ENCODE data around the gene FRMD4A.

The FRMD4A gene

DNA sequence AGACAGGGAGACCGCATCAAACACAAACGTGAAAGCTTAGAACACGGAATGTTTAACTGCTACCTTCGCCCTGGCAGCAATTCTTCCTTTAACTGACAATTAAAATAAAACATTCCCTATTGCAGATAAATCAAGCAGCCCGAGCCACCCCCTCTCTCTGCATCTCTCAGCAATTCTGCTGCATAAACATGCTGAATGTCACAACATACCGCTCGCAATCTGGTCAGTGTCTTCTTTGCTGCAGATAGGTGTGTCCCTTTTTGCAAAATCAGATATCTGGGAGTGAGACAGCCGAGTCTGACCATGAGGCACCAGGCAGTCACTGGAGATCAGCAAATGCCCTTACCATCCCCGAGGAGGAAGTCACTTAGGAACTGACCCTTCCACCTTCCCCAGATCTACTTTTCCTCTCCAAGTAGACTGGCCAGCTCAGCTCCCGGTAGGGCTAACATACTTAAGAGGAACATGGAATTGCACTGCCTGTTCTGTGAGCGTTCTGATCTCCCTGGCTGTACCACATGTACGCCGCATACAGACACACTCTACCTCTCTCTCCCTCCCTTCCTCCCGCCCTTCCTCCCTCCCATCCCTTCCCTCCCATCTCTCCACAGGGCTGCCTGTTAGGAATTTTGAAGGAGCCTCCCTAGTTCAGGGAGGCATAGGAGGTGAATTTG lies at the start of gene FRMD4A:
TSS of gene FRMD4A (minus strand) at position 537 of the 674 bp plus-strand sequence.
- no peak for DNase-seq (ENCODE audit: low spot score)

DNA sequence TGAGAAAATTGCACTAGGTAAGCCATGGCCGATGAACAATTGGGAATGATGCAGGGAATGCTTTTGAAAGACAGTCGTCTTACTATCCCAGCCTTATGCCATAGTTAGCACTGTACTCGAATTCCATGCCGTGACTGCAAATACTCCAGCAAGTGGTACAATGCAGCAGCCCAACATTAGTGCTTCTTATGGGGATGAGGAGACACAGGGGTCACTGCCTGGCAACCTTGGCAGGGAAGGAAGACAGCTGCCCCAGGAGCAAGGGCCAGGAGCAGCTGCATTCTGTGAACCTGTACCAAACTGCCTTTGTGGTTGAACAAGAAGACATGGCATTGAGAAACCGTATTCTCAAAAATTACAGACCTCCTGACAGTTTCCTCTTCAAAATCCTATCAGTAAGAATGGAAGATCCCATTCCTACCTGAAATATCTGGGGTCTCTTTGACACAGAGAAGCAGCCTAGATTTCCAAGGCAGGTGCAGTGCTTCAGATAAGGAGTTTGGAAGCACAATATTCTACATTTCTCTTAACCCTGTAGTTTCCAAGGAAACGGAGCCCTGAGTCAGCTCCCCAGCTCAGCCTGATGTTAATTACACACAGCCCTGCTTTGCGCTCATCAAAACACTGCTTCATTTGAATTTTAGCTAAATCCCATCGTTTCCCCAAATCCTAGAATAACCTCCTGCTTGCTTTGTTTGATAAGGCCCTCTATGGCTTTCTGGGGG lies 49.0 kb upstream of the FRMD4A start:
- no peak for DNase-seq (ENCODE audit: low spot score)

DNA sequence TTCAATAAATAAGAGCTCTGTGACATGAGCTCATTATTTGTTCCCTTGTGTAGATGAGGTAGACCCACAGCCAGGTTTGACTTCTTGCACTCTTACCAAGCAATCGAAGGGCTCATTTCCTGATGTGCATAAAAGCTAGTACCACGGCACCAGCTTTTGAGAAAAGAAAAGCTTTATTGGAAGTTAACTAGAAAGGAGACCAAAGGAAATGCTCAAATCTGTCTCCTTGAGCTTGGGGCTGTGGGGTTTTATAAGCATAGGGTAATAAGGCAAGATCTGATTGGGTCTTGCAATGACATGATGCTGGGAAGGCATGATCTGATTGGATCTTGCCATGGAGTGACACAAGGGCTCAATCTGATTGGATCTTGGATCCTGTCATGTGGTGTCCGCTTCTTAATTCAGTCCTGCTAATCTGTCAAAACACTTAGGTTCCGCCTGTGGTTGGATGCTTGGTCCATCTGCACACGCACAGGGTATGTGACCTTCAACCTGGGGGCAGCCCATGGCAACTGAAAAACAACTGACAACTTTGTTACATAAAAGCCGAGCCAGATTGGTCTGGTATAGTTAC lies 47.8 kb upstream of the FRMD4A start:
- no peak for DNase-seq (ENCODE audit: low spot score)

DNA sequence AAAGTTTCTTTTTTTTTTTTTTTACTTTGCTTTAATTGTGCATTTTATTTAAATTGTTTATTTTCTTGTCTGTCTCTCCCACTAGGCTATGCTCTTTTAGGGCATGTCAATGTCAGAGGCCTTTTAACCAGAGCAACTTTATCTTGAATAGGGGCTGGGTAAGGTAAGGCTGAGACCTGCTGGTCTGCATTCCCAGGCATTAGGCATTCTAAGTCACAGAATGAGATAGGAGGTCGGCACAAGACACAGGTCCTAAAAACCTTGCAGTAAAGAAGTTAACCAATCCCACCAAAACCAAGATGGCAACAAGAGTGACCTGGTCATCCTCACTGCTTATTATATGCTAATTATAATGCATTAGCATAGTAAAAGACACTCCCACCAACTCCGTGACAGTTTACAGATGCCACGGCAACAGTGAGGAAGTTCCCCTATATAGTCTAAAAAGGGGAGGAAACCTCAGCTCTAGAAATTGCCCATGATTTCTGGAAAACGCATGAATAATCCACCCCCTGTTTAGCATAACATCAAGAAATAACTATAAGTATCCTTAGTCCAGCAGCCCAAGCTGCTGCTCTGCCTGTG lies 47.0 kb upstream of the FRMD4A start:
- DNase-seq (ENCODE audit: low spot score) = no peak

DNA sequence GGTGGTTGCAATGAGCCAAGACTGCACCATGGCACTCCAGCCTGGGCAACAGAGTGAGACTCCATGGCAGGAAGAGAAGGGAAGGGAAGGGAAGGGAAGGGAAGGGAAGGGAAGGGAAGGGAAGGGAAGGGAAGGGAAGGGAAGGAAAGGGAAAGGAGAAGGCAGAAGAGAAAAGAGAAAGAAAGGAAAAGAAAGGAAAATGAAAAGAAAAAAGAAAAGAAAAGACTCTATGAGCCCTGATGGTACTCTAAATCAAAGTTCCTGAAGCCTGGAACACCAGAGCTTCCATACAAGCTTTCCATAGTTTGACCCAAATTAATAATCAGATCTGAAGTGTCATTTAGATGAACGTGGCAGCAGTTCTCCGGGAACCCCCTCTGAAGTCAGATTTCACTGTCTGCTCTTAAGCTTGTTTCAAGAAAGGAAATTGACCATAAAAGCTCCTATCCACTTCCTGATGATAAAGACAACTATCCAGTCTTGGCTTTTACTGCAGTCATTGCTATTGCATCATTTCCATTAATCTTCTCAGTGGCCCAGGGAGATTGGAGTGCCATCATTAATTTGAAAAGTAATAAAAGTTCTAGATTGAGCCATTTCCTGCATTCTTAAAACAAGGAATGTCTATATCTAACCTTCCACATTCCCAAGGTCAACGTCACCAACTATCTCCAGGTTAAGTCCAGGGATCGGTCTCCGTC lies 44.2 kb upstream of the FRMD4A start:
- DNase-seq (ENCODE audit: low spot score) = no peak

- no peak for DNase-seq (ENCODE audit: low spot score)
Observed at GRCh38 chr10:14372606-14373005, 41.9 kb upstream of the FRMD4A start.

- no peak for DNase-seq (ENCODE audit: low spot score)
Observed at GRCh38 chr10:14371581-14371980, 40.9 kb upstream of the FRMD4A start.

- DNase-seq (ENCODE audit: low spot score) = no peak
Observed at GRCh38 chr10:14370894-14371293, 40.2 kb upstream of the FRMD4A start.

GRCh38 chr10:14369906-14370305 lies 39.2 kb upstream of the FRMD4A start:
- no peak for DNase-seq (ENCODE audit: low spot score)

- no peak for DNase-seq (ENCODE audit: low spot score)
Observed at GRCh38 chr10:14366760-14367159, 36.0 kb upstream of the FRMD4A start.

- DNase-seq (ENCODE audit: low spot score) = no peak
Observed at GRCh38 chr10:14365266-14365665, 34.5 kb upstream of the FRMD4A start.

DNA sequence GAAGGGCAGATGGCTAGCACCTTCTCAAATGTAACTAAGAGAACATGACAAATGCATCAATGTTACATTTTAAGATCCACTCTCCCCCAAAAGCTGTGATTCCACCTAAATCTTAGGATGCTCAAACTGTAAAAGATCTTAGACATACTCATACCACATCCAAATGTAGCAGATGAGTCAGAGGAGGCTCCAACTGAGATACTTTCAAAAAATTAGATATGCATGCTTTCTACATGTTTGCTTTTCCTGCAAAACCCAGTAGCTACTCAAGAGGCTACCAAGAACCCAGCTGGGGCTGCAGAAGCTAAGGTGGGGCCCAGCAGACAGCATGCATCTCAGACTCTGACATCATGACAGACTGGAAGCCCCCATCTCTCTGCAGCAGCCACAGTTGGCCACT lies 31.4 kb upstream of the FRMD4A start:
- DNase-seq (ENCODE audit: low spot score) = no peak

DNA sequence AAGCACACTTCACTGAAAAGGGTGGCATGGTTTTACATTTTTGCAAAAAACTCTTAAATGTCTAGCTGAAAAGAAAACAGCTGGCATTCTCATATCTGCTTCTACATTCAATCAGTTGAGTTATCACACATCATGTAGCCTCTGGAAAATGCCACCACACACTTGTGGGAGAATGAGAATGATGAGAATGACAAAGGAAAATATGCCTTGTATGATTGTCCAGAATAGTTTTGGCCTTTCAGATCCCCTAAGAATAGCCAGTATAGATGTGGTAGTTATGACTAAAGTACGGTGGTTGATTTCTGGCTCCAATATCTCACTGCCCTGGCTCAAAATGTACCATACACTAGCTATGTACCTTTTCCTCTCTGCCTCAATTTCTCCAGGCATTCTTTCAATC lies 30.2 kb upstream of the FRMD4A start:
- no peak for DNase-seq (ENCODE audit: low spot score)

GRCh38 chr10:14360515-14360914 lies 29.8 kb upstream of the FRMD4A start:
- no peak for DNase-seq (ENCODE audit: low spot score)

- DNase-seq (ENCODE audit: low spot score) = no peak
Observed at GRCh38 chr10:14358886-14359573, 28.3 kb upstream of the FRMD4A start.

DNA sequence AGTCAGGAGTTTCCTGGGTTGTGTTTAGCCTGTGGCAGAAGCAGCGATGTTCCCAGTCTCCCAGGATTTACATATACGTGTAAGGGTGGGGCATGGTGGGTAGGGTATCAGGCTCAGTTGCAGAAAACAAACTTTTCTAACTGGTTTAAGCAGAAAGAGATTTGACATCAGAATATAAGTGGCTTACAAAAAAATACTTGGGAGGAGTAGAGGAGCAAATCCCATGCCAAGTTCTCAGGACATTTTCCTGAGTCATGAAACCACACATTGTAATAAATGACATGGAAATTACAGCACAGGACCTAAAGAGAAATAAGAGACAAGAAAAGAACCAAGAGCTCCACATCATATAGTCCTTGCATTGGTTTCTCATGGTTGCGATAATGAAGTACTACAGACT lies 26.2 kb upstream of the FRMD4A start:
- DNase-seq (ENCODE audit: low spot score) = no peak

DNA sequence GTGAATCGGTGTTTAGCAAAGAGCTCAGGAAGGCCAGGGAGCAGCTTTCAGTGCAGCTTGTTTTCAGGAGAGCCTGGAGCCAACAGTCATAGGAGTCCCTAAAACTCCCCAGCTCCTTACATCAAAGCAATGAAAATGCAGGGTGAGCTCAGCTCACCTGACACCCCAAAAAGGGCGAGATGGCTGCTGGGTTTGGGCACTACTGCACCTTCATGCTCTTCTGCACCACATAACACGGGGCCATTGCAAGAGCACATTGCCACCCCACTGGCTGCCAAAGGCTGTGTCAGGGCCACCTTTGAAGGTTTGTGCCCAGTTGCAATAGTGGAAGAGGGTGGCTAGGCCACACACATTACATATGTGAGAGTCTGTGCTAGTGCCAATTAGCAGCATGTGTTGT lies 25.0 kb upstream of the FRMD4A start:
- DNase-seq (ENCODE audit: low spot score) = no peak

DNA sequence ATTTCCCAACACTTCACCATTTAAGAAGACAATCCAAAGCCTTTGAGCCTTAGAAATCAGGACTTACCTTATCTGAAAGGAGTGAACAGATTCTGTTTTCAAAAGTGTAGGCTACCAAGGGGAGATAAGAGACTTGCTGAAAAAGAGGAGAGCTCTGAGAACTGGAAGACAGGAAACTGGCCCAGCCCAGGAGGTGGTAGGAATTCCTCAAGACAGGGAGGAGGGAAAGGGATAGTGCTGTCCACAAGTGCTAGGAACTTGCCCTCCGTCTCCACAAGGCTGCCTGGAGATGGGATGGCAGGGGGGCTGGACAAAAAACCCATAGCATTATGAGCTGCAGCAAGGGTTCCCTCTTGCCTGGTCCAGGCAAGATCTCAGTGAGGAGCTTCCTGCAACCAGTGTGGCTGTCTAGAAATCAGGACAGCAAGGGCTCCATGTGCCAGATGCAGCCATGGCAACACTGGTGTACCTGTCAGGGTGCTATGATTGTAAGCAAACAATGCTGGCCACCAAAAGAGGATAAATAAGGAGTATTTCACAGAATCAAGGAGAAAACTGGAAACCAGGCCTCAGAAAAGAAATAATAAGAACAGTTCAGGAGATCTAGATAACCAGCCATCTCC lies 22.7 kb upstream of the FRMD4A start:
- DNase-seq (ENCODE audit: low spot score) = no peak

GRCh38 chr10:14350006-14350405 lies 19.3 kb upstream of the FRMD4A start:
- DNase-seq (ENCODE audit: low spot score) = no peak

- no peak for DNase-seq (ENCODE audit: low spot score)
Observed at GRCh38 chr10:14349081-14349480, 18.4 kb upstream of the FRMD4A start.

DNA sequence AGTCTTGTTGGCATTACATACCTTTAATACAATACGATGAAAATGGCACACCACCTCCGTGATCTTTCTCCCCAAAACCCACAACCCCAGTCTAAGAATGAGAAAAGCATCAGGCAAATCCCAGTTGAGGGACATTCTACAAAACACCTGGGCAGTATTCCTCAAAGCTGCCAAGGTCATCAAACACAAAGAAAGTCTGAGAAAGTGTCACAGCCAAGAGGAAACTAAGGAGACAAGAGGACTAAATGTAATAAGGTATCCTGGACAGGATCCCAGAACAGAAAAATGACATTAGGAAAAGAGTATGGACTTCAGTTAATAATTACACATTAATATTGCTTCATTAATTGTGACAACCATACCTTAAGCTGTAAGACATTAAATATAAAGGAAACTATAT lies 14.5 kb upstream of the FRMD4A start:
- DNase-seq (ENCODE audit: low spot score) = no peak

Data from CD4-positive, alpha-beta T cell treated with Interleukin-15 for 4 hours (primary cell).